Measurements from ENCODE around the gene TRMT112. TPM values are rescaled to one million over a fixed set of nuclear protein-coding genes. Genes with fewer than 3 reads are reported as not detected.

Gene TRMT112
- total RNA-seq, 2 donors from 2014 or later, result 110 to 151 TPM

DNA sequence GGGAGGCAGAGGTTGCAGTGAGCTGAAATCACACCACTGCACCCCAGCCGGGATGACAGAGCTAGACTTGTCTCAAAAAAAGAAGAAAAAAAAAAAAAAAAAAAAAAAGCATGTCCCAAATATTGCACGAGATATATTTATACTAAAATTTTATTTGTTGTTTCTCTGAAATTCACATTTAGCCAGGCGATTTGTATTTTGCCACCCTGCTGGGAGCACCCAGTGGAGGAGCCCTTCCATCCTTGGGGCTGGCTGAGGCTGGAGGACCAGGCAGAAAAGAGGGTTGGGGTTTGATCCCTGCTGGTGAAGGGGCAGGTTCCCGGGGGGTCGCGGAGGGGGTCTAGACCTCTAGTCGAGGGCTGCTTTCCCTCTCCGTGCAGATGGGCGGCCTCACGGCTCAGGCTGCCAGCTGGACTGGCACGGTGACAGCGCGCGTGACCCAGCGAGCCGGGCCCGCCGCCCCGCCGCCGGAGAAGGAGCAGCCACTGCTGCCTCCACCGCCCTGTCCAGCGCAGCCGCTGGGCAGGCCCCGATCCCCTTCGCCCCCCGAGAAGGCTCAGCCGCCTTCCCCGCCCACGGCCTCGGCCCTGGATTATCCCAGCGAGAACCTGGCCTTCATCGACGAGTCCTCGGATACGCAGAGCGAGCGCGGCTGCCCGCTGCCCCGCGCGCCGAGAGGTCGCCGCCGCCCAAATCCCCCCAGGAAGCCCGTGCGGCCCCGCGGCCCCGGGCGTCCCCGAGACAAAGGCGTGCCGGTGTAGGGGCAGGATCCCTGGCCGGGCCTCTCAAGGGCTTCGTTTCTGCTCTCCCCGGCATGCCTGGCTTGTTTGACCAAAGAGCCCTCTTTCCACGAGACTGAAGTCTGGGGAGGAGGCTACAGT is 18.2 kb downstream of the TRMT112 start:
- Histone ChIP-seq H3K9me3 (no peaks in the 10 kb centered on the region), H3K4me3 (peak overlapping the region; percentile 22 to 56), H3K4me1 (peaks cover 0 to 28% of the 10 kb centered on the region in 2 donors), H3K27ac (peak overlapping the region; percentile 38 to 69), H3K36me3 (no peaks in the 10 kb centered on the region), H3K27me3 (peaks cover 15 to 16% of the 10 kb centered on the region in 2 donors)
- DNase-seq (ENCODE audit: low spot score), result no peak
- TF ChIP-seq, protein P1, sequence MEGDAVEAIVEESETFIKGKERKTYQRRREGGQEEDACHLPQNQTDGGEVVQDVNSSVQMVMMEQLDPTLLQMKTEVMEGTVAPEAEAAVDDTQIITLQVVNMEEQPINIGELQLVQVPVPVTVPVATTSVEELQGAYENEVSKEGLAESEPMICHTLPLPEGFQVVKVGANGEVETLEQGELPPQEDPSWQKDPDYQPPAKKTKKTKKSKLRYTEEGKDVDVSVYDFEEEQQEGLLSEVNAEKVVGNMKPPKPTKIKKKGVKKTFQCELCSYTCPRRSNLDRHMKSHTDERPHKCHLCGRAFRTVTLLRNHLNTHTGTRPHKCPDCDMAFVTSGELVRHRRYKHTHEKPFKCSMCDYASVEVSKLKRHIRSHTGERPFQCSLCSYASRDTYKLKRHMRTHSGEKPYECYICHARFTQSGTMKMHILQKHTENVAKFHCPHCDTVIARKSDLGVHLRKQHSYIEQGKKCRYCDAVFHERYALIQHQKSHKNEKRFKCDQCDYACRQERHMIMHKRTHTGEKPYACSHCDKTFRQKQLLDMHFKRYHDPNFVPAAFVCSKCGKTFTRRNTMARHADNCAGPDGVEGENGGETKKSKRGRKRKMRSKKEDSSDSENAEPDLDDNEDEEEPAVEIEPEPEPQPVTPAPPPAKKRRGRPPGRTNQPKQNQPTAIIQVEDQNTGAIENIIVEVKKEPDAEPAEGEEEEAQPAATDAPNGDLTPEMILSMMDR (IDR thresholded peaks at IDR 0.05), result peak in 1 of 2 donors; percentile 43

DNA sequence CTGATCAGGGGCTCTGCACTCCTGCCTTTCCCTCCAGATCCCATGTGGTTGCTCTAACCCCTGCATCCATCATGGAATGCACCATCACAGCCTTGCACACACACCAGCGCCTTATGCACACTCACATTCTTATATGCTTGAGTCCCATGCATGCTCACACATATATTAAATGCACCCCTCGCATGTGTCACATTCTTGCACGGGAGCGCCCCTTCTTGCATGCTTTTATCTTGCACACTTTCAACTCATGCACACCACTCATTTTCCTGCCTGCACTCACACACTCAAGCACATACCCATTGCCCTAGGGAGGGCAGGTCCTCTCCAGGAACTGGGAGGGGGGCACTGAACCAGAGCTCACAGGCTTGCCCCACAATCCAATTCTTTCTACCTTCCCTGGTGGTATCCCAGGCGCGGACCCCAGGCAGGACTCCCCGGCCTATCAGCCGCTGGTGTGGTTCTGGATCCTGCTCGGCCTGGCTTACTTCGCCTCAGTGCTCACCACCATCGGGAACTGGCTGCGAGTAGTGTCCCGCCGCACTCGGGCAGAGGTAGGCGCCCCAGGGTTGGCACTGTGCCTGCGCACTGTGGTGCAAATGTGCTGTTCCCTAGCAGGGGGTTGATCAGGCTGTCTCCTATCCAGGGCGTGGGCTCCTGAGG is 19.5 kb downstream of the TRMT112 start:
- no peak for DNase-seq (ENCODE audit: low spot score)
- H3K27me3 ChIP-seq, result peaks cover 15 to 20% of the 10 kb centered on the region in 2 donors
- TF ChIP-seq, protein P1 (IDR thresholded peaks at IDR 0.05), result no peak

DNA sequence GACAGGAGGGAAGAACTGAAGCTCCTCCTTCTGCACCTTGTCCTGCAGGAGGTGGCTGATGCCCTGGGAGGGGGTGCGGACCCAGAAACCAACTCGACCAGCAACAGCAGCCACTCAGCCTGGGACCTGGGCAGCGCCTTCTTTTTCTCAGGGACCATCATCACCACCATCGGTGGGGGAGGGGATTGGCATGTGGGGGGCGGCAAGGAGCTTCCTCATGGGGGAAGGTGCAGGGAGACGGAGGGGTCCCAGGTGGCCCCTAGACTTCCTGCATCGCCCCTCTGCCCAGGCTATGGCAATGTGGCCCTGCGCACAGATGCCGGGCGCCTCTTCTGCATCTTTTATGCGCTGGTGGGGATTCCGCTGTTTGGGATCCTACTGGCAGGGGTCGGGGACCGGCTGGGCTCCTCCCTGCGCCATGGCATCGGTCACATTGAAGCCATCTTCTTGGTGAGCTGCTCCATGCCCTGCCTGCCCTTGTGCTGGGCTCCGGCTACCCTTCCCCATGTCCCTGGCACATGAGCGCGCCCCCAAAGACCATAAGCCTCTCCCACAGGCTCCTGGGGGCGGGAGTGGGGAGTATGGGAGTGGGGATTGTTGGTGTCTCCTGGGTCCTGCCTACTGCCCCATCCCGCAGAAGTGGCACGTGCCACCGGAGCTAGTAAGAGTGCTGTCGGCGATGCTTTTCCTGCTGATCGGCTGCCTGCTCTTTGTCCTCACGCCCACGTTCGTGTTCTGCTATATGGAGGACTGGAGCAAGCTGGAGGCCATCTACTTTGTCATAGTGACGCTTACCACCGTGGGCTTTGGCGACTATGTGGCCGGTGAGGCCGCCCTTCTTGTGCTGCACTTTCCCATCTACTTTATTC is 20.3 kb downstream of the TRMT112 start:
- Histone ChIP-seq H3K9me3 (no peaks in the 10 kb centered on the region), H3K27ac (no peak overlapping the region), H3K4me3 (no peak overlapping the region), H3K27me3 (peaks cover 19 to 28% of the 10 kb centered on the region in 2 donors), H3K36me3 (no peaks in the 10 kb centered on the region), H3K4me1 (peaks cover 0 to 31% of the 10 kb centered on the region in 2 donors)
- DNase-seq (ENCODE audit: low spot score), result no peak
- TF ChIP-seq, protein P1 (IDR thresholded peaks at IDR 0.05), result no peak

More for the DNA sequence above, 19.5 kb downstream of the TRMT112 start:
- Histone ChIP-seq H3K4me3 (no peak overlapping the region), H3K9me3 (no peaks in the 10 kb centered on the region), H3K4me1 (peaks cover 0 to 23% of the 10 kb centered on the region in 2 donors), H3K27ac (no peak overlapping the region), H3K36me3 (no peaks in the 10 kb centered on the region)

DNA sequence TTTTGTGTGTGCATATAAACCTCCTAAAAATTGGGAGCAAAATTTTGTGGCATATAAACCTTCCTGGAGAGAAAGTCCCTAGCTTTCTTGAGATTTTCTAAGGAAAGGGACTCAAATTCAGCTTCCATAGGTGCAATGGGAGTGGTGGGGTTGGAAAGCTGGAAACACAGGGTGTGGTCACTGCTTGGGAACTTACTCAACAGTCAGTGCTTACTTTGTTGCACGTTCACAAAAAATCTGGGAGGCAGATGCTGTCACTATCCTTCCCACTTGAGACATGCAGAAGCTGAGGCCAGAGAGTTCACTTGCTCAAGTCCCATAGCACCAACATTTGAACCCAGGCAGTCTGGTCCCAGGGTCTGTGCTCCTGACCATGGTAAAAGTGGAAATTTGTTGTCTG is 21.1 kb downstream of the TRMT112 start:
- no peak overlapping the region for H3K27ac ChIP-seq
- H3K4me1 ChIP-seq, result peaks cover 0 to 39% of the 10 kb centered on the region in 2 donors
- TF ChIP-seq, protein P1 (IDR thresholded peaks at IDR 0.05), result no peak
- peaks cover 16 to 35% of the 10 kb centered on the region in 2 donors for H3K27me3 ChIP-seq
- no peak overlapping the region for H3K4me3 ChIP-seq
- H3K9me3 ChIP-seq, result no peaks in the 10 kb centered on the region
- no peak for DNase-seq (ENCODE audit: low spot score)
- no peaks in the 10 kb centered on the region for H3K36me3 ChIP-seq

DNA sequence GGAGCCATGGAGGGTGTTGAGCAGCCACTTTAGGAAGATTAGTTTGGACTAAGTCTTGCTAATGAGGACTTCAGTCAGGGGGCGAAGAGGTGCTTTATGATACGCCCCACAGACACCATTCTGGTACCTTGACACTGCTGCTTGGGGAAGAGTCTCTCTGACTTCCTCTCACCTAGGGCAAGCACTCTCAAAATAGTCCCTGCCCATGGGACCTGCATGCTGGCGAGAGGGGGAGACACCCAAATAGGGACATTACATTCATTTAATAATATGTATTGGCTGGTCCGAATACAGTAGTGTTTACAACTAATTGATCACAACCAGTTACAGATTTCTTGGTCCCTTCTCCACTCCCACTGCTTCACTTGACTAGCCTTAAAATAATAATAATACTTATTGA is 21.6 kb downstream of the TRMT112 start:
- Histone ChIP-seq H3K9me3 (no peaks in the 10 kb centered on the region), H3K36me3 (no peaks in the 10 kb centered on the region), H3K27me3 (peaks cover 20 to 35% of the 10 kb centered on the region in 2 donors), H3K4me1 (peaks cover 0 to 38% of the 10 kb centered on the region in 2 donors), H3K4me3 (no peak overlapping the region), H3K27ac (no peak overlapping the region)
- TF ChIP-seq, protein P1 (IDR thresholded peaks at IDR 0.05), result no peak
- DNase-seq (ENCODE audit: low spot score), result no peak
